HG02884 (cell line): ENCODE results near the gene TXNRD2.

Experiments
- ATAC-seq: cut with Tn5 transposase; IDR thresholded peaks from one replicate; pipeline ENCODE4 v1.9.1; 2021; ENCODE audit warnings: mild to moderate bottlenecking, moderate library complexity; ENCODE audit not compliant: unreplicated experiment

TXNRD2 gene

GRCh38 chr22:19967850-19968449 lies 26.3 kb upstream of the TXNRD2 start:
- no peak for ATAC-seq

GRCh38 chr22:19966908-19967750 lies 25.5 kb upstream of the TXNRD2 start:
- ATAC-seq: no peak

- no peak for ATAC-seq
These were observed 24.4 kb upstream of the TXNRD2 start for GRCh38 chr22:19965771-19966709.

GRCh38 chr22:19964701-19965386 lies 23.2 kb upstream of the TXNRD2 start:
- no peak for ATAC-seq

GRCh38 chr22:19963863-19964642 lies 22.4 kb upstream of the TXNRD2 start:
- no peak for ATAC-seq

GRCh38 chr22:19962909-19963806 lies 21.5 kb upstream of the TXNRD2 start:
- ATAC-seq: no peak

- ATAC-seq: no peak
These were observed 20.8 kb upstream of the TXNRD2 start for GRCh38 chr22:19962246-19962908.

- no peak for ATAC-seq
These were observed 20.2 kb upstream of the TXNRD2 start for GRCh38 chr22:19961868-19962245.

- ATAC-seq: no peak
These were observed 19.6 kb upstream of the TXNRD2 start for GRCh38 chr22:19961201-19961580.

- ATAC-seq: no peak
These were observed 19.0 kb upstream of the TXNRD2 start for GRCh38 chr22:19960491-19961200.

- ATAC-seq: no peak
These were observed 18.2 kb upstream of the TXNRD2 start for GRCh38 chr22:19959587-19960490.

GRCh38 chr22:19959043-19959586 lies 17.5 kb upstream of the TXNRD2 start:
- ATAC-seq: no peak

- no peak for ATAC-seq
These were observed 16.7 kb upstream of the TXNRD2 start for GRCh38 chr22:19958083-19959042.

- no peak for ATAC-seq
These were observed 15.8 kb upstream of the TXNRD2 start for GRCh38 chr22:19957445-19957844.
